Measurements from ENCODE around the gene PODXL. TPM values are rescaled to one million over a fixed set of nuclear protein-coding genes. Genes with fewer than 3 reads are reported as not detected.

PODXL gene
- total and polyA plus RNA-seq, 2 of the 8 experiments (the other 6 are each of a cell fraction or from before 2014, with no cell fraction given): 638 to 925 TPM

DNA sequence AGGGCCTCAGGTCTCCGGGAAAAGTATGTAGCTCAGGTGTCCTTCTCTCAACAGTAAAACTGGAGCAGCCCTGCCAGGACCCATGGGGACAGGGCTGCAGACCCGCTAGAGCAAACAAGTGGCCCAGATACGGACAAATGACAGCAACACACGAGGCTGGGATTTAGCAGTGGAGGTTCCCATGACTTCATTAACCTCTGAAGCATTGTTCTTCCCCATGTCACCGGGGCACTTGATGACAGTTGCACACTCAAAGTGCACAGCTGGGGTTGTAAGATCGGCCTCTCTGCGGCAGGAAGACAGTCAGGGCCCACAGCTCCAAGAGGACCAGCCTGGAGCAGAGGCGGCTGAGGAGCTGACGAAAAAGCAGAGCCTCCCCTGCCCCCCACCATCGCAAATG lies 12.5 kb upstream of the PODXL start:
- Histone ChIP-seq H3K27ac (ENCODE audit: low read depth, low read length) (no peak overlapping the region), H3K4ac (replicated peaks; ENCODE audit: insufficient read length, low read depth, low read length) (no peak overlapping the region), H4K91ac (replicated peaks; ENCODE audit: insufficient read length, low read length) (peak overlapping the region; percentile 42), H4K5ac (ENCODE audit: insufficient read length, low read depth, low read length) (no peak overlapping the region), H3K79me2 (ENCODE audit: control insufficient read depth in 1 of 2, insufficient read depth in 2 of 2, low read length in 2 of 2) (no peaks in the 10 kb centered on the region), H2BK15ac (ENCODE audit: low read length) (peak overlapping the region; percentile 76; the same call in 1 of the 2 replicates), H2AK5ac (ENCODE audit: low read depth, low read length) (no peak overlapping the region), H3K36me3 (ENCODE audit: control insufficient read depth in 2 of 4, insufficient read depth in 4 of 4, low read length in 3 of 4) (no peaks in the 10 kb centered on the region), H2BK20ac (ENCODE audit: low read length) (peak overlapping the region; percentile 44; the same call in 1 of the 2 replicates), H3K18ac (ENCODE audit: extremely low read depth, low read length) (no peak overlapping the region), H4K20me1 (replicated peaks in 1 of 2; ENCODE audit: control insufficient read depth in 1 of 2, insufficient read depth in 2 of 2, low read length in 2 of 2) (no peaks in the 10 kb centered on the region), H3K27me3 (replicated peaks in 1 of 4; ENCODE audit: control insufficient read depth in 3 of 4, extremely low read depth in 1 of 4, insufficient read depth in 3 of 4, low read length in 3 of 4) (no peaks in the 10 kb centered on the region), H2AFZ (ENCODE audit: low read length) (no peak overlapping the region), H3K14ac (ENCODE audit: insufficient read length) (no peak overlapping the region), H3K4me2 (ENCODE audit: insufficient read depth in 1 of 2, low read depth in 2 of 2, low read length in 2 of 2) (no peak overlapping the region), H2BK12ac (ENCODE audit: low read depth, low read length) (peak overlapping the region; percentile 85), H3K23ac (ENCODE audit: insufficient read length) (no peak overlapping the region), H4K8ac (ENCODE audit: extremely low read depth, insufficient read depth, low read length) (no peak overlapping the region), H3K9ac (replicated peaks in 1 of 4; ENCODE audit: extremely low read depth in 1 of 4, low read depth in 3 of 4, low read length in 3 of 4) (no peak overlapping the region), H3K4me3 (ENCODE audit: extremely low read depth in 1 of 4, insufficient read depth in 2 of 4, low read depth in 3 of 4, low read length in 4 of 4) (no peak overlapping the region), H3K9me3 (ENCODE audit: insufficient read depth in 2 of 2, low read depth in 1 of 2, low read length in 1 of 2) (no peaks in the 10 kb centered on the region), H3K56ac (replicated peaks; ENCODE audit: insufficient read length, low read depth, low read length) (no peak overlapping the region), H3K79me1 (ENCODE audit: low read depth, low read length) (no peaks in the 10 kb centered on the region; the same call in 1 of the 2 replicates), H3K4me1 (replicated peaks in 1 of 4; ENCODE audit: control insufficient read depth in 3 of 4, insufficient read depth in 4 of 4, low read length in 3 of 4) (peaks cover 0 to 3% (median 2%) of the 10 kb centered on the region in 4 experiments; a peak in 2 of 7 replicates), H3K23me2 (ENCODE audit: low read depth, low read length) (no peaks in the 10 kb centered on the region), H2BK5ac (ENCODE audit: low read depth, low read length) (peak overlapping the region; percentile 38; the same call in 1 of the 2 replicates), H2BK120ac (replicated peaks; ENCODE audit: low read depth, low read length) (no peak overlapping the region)
- no peak for FAIRE-seq
- POLR2A ChIA-PET (ENCODE audit: partially characterized antibody): interaction anchor here (0.7 to 4.5 kb wide), 4 partner anchors 11 to 37 kb away, joined by 3 to 18 read pairs (median 5); no protein-coding TSS in a partner anchor
- WGBS, 2 experiments (ENCODE audit: extremely low coverage in 1 of 2, insufficient coverage in 1 of 2, insufficient read length in 1 of 2, insufficient replicate concordance in 2 of 2, low coverage in 1 of 2, low lambda C conversion rate in 2 of 2, missing lambda C conversion rate in 1 of 2): 86% methylated on average over 10 of the region's 10 CpGs; no CpG with 5 or more reads in 1 of the 2 experiments
- CTCF ChIA-PET (ENCODE audit: partially characterized antibody): interaction anchor here (0.6 to 5.3 kb wide), 6 partner anchors 9 to 87 kb away, joined by 3 to 34 read pairs (median 3); no protein-coding TSS in a partner anchor
- no peak for DNase-seq (ENCODE audit: low read depth in 1 of 2, low spot score in 2 of 2)
- TF ChIP-seq, protein P1, sequence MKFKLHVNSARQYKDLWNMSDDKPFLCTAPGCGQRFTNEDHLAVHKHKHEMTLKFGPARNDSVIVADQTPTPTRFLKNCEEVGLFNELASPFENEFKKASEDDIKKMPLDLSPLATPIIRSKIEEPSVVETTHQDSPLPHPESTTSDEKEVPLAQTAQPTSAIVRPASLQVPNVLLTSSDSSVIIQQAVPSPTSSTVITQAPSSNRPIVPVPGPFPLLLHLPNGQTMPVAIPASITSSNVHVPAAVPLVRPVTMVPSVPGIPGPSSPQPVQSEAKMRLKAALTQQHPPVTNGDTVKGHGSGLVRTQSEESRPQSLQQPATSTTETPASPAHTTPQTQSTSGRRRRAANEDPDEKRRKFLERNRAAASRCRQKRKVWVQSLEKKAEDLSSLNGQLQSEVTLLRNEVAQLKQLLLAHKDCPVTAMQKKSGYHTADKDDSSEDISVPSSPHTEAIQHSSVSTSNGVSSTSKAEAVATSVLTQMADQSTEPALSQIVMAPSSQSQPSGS (IDR thresholded peaks at IDR 0.05; ENCODE audit: low read length): no peak
- TF ChIP-seq CHD2 (IDR thresholded peaks at IDR 0.05; ENCODE audit: low read length) (no peak), SIN3A (conservative IDR thresholded peaks at IDR 0.05 in 1 of 2, IDR thresholded peaks at IDR 0.05 in 1 of 2; ENCODE audit: low read depth in 1 of 2, low read length in 2 of 2) (no peak), HDAC2 (IDR thresholded peaks at IDR 0.05; ENCODE audit: borderline replicate concordance in 1 of 2, low read depth in 2 of 2, low read length in 2 of 2) (no peak), SUZ12 (IDR thresholded peaks at IDR 0.05; ENCODE audit: low read length) (no peak), CEBPB (IDR thresholded peaks at IDR 0.05; ENCODE audit: low read depth, low read length) (no peak), GABPA (IDR thresholded peaks at IDR 0.05; ENCODE audit: borderline replicate concordance, insufficient read depth, low read length) (no peak), BCL11A (IDR thresholded peaks at IDR 0.05; ENCODE audit: low read depth in 2 of 2, low read length in 2 of 2) (no peak), CBX8 (IDR thresholded peaks at IDR 0.05; ENCODE audit: borderline replicate concordance, low read depth, low read length) (no peak), YY1 (IDR thresholded peaks at IDR 0.05; ENCODE audit: low read depth, low read length) (no peak), JUN (IDR thresholded peaks at IDR 0.05; ENCODE audit: low read depth, low read length) (no peak)

All from H1 (cell line).